ENCODE data around the gene LDB2.

The LDB2 gene

DNA sequence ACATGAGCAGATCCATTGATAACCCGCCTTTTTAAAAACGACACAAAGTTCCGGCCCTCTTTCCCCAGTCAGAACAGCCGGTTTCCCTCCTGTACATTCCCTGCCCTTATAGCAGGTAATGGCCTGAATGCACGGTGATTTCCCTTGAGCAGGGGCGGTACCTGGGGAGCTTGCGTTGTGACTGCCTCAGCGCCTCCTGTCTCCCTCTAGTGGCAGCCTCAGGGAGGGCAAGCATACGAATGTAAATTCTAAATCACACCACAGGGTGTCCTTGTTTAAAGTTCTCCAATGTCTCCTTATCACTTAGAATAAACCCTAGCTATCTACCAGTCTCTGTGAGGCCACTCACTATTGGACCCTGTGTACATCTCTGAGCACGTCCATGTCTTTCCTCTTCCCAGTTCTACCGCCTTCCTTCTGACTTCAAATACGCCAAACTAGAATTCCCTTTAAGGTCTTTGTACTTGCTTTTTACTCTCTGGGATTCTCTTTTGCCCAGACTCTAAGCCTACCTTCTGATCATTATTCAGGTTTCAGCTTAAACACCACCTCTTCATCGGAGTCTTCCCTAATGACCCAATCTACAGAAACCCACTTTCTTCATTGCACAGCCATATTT is 18.4 kb upstream of the LDB2 start:
- TF ChIP-seq, protein P1, sequence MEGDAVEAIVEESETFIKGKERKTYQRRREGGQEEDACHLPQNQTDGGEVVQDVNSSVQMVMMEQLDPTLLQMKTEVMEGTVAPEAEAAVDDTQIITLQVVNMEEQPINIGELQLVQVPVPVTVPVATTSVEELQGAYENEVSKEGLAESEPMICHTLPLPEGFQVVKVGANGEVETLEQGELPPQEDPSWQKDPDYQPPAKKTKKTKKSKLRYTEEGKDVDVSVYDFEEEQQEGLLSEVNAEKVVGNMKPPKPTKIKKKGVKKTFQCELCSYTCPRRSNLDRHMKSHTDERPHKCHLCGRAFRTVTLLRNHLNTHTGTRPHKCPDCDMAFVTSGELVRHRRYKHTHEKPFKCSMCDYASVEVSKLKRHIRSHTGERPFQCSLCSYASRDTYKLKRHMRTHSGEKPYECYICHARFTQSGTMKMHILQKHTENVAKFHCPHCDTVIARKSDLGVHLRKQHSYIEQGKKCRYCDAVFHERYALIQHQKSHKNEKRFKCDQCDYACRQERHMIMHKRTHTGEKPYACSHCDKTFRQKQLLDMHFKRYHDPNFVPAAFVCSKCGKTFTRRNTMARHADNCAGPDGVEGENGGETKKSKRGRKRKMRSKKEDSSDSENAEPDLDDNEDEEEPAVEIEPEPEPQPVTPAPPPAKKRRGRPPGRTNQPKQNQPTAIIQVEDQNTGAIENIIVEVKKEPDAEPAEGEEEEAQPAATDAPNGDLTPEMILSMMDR (IDR thresholded peaks at IDR 0.05; ENCODE audit: control insufficient read depth, extremely low read depth, insufficient read depth), result peak; percentile 99

DNA sequence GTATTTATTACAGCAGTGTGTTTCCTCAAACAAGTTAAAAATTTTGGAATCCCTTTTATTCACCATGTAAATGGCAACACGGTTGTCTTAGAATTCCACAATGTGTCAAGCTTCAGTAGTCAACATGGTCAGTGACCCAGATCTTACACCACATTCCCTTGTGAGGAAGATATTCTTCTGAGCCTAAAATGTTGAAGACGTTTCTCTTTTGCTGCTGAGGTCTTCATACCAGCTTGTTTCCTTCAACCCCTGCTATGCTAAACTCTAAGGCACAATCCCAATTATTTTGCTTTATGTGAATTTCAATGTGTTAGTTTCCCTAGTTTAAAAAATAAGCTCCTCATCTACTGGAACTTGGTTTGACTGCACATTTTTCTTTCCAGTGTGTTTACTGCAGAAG is 17.6 kb upstream of the LDB2 start:
- no peak overlapping the region for H3K4me3 ChIP-seq (ENCODE audit: low read depth, low read length)
- no peak for DNase-seq (ENCODE audit: low read depth)
- TF ChIP-seq, protein P1 (IDR thresholded peaks at IDR 0.05; ENCODE audit: control insufficient read depth, extremely low read depth, insufficient read depth), result no peak

More for the DNA sequence above, 18.4 kb upstream of the LDB2 start:
- no peak overlapping the region for H3K4me3 ChIP-seq (ENCODE audit: low read depth, low read length)
- peak; percentile 52 for DNase-seq (ENCODE audit: low read depth)

DNA sequence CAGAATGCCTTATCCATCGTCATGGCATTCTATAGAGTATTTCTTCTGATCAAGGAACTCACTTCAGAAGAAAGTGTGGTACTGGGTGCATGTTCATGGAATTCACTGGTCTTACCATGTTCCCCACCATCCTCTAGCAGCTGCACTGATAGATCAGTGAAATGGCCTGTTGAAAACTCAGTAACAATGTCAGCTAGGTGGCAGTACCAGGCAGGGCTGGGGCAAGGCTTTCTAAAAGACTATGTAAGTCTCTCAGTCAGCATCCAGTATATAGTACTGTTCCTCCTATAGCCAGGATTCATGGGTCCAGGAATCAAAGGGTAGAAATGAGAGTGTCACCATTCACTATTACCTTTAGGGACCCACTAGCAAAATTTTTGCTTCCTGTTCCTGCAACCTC is 15.8 kb upstream of the LDB2 start:
- TF ChIP-seq, protein P1 (IDR thresholded peaks at IDR 0.05; ENCODE audit: control insufficient read depth, extremely low read depth, insufficient read depth), result no peak
- DNase-seq (ENCODE audit: low read depth), result no peak
- H3K4me3 ChIP-seq (ENCODE audit: low read depth, low read length), result no peak overlapping the region

DNA sequence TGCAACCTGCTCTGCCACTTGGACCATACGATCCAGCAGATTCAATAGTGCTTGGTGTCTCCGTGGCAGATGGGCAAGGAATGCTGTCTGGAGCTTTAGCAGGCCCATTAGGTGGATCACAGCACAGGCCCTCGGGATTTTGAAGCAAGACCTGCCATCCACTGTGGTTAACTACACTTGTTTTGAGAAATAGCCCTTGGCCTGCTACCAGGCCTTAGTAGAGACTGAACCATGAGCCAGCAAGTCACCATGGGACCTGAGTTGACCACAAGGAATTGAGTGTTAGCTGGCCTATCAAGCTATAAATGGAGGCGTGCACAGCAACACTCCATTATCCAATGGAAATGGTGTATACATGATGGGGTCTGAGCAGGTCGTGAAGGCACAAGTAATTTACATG is 14.5 kb upstream of the LDB2 start:
- H3K4me3 ChIP-seq (ENCODE audit: low read depth, low read length), result no peak overlapping the region
- TF ChIP-seq, protein P1 (IDR thresholded peaks at IDR 0.05; ENCODE audit: control insufficient read depth, extremely low read depth, insufficient read depth), result no peak
- no peak for DNase-seq (ENCODE audit: low read depth)

DNA sequence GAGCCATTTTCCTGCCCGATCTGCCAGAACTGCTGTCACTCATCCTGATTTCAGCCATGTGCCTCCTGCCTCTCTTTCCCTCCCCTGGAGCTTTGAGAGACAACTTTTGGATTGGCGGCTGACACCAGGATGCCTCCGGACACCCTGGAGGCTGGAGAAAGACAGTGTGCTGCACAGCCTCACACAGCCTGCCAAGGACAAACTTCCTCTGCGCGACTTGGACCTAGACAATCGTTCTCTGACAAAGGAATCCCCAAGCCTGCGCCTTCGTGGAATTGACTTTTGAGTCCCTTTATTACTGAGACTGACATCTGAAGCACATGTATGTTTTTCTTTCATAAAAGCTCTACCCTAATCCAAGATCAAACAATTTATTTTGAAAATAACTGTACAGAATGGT is 10.8 kb upstream of the LDB2 start:
- H3K4me3 ChIP-seq (ENCODE audit: low read depth, low read length), result no peak overlapping the region
- TF ChIP-seq, protein P1 (IDR thresholded peaks at IDR 0.05; ENCODE audit: control insufficient read depth, extremely low read depth, insufficient read depth), result no peak
- no peak for DNase-seq (ENCODE audit: low read depth)

DNA sequence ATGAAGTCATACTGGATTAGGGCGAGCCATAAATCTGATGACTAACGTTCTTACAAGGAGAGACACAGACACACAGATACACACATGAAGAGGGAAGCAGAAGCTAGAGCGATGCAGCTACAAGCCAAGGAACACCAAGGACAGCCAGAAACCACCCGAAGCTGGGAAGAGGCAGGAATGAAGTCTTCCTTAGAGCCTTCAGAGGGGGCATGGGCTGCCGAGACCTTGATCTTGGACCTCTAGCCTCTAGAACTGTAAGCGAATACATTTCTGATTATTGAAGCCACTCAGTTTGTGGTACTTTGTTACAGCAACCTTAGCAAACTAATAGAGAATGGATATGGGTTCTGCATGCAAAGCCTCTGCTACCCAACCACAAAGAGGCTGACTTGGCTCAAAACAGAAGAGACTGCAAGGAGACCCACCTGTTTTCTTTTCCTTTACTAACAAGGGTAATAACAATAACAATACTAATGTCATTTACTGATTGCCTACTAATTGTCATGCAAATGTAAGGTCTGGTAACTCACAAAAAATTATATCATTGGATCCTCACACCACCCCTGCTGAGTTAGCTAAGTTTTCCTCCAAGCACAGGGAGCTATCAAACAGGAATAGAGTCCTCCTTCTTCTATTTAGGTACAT is 10.1 kb upstream of the LDB2 start:
- H3K4me3 ChIP-seq (ENCODE audit: low read depth, low read length), result no peak overlapping the region

More for the DNA sequence above, 10.1 kb upstream of the LDB2 start:
- TF ChIP-seq, protein P1 (IDR thresholded peaks at IDR 0.05; ENCODE audit: control insufficient read depth, extremely low read depth, insufficient read depth), result no peak
- DNase-seq (ENCODE audit: low read depth), result no peak

Measured in LNCaP clone FGC (cell line).